GM12801 (cell line): Measurements from ENCODE around the gene FAM236D.
"Not testable (repeated sequence)": the region's sequence is repeated elsewhere in the genome, so short reads cannot be mapped to it uniquely, and the experiment has no call there.

Experiments
- CTCF ChIP-seq: IDR thresholded peaks from one replicate; pipeline ENCODE4 v1.5.1; 2011; ENCODE audit warnings: control low read depth; ENCODE audit not compliant: insufficient read length; ENCODE audit errors: extremely low read depth

FAM236D gene

DNA sequence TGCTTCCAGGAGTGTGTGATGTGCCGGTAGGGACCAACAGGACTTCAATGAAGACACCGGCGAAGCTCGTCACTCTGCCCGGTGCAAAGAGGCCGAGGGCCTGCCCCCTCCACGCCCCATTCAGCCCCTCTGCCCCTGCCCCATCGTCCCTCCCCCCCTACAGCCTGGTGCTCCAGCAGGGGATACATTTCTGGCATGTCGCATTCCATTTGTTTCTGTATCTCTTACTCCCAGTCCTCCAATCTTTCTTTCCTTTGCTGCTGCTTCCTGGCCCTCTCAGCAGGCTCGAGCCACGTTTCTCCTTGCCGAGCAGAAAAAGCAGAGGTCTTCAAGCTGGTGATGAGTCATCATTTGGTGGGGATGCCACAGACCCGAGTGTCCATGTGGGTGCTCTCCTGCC, at the start of gene FAM236D:
Gene FAM236D, minus strand, starts transcription at position 101 of the 400 bp plus-strand sequence. Its CDS starts 100 bp downstream, at position 1.
- not testable (repeated sequence) for TF ChIP-seq CTCF

DNA sequence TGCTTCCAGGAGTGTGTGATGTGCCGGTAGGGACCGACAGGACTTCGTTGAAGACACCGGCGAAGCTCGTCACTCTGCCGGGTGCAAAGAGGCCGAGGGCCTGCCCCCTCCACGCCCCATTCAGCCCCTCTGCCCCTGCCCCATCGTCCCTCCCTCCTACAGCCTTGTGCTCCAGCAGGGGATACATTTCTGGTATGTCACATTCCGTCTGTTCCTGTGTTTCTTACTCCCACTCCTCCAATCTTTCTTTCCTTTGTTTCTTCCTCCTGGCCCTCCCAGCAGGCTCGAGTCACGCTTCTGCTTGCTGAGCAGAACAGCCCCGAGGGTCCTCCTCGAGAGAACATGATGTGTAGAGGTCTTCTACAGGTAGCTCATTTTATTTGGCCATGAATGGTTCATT, 25.4 kb downstream of the FAM236D start, which contains the start of gene FAM236B:
Gene FAM236B, minus strand, starts transcription at position 101 of the 400 bp plus-strand sequence. Its CDS starts 100 bp downstream, at position 1.
- TF ChIP-seq CTCF = not testable (repeated sequence)

- not testable (repeated sequence) for TF ChIP-seq CTCF
These were observed 31.1 kb downstream of the FAM236D start, which contains the start of gene DMRTC1B for GRCh38 chrX:72776653-72777466. Gene DMRTC1B (plus strand): TSS chrX:72776890. CDS start chrX:72845136, 68,246 bp downstream.
